ENCODE measurements around the gene SOS2. TPM values are rescaled to one million over a fixed set of nuclear protein-coding genes. Genes with fewer than 3 reads are reported as not detected.
A peak's percentile ranks its signal among the peaks of the same experiment; 100 is the strongest.

Gene SOS2
- polyA plus RNA-seq, 1 donor = 26.3 TPM

DNA sequence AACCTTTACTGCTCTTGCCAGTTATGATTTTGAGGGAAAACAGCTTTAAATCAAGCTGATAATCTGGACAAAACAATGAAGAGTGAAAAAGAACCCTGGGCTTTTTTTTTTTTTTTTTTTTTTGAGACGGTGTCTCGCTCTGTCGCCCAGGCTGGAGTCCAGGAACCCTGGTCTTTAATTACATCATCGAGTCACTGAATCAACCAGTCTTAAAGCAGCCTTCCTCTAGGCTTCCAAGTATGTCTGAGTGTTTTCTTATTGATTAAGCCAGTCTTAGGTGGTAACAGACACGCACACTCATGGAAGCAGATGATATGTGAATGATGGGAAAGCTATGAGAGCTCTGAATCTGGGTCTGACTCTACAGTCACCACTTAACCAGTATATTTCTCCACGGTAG is 109.1 kb downstream of the SOS2 start:
- DNase-seq = no peak
- H3K36me3 ChIP-seq (ENCODE audit: control insufficient read depth, insufficient read depth, low read length) = peaks cover 21% of the 10 kb centered on the region
- no peak overlapping the region for H3K4me3 ChIP-seq (ENCODE audit: low read length)
- H3K27ac ChIP-seq (ENCODE audit: low read length) = no peak overlapping the region
- H3K27me3 ChIP-seq (ENCODE audit: control insufficient read depth, insufficient read depth, low read length) = no peaks in the 10 kb centered on the region
- no peaks in the 10 kb centered on the region for H3K9me3 ChIP-seq (ENCODE audit: control insufficient read depth, low read depth, low read length)
- no peaks in the 10 kb centered on the region for H3K4me1 ChIP-seq (ENCODE audit: control insufficient read depth, insufficient read depth, low read length)
- WGBS (ENCODE audit: insufficient coverage, low lambda C conversion rate) = 67% methylated on average over 1 of the region's 6 CpGs

DNA sequence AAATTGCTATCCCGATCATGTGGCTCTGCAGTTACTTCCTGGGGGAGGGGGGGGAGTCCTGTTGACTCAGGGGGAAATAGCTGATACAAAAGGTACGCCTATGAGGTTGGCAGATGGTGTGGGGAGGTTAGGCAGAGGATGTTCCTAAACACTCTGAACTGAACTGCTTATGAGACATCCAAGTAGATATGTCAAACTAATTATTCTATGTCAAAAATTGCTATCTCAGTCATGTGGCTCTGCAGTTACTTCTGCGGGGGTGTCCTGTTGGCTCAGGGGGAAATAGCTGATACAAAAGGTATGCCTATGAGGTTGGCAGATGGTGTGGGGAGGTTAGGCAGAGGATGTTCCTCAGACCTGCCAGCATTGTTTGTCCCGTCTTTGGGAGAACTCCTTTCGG is 109.9 kb downstream of the SOS2 start:
- Histone ChIP-seq H3K4me3 (ENCODE audit: low read length) (no peak overlapping the region), H3K4me1 (ENCODE audit: control insufficient read depth, insufficient read depth, low read length) (peaks cover 4% of the 10 kb centered on the region), H3K36me3 (ENCODE audit: control insufficient read depth, insufficient read depth, low read length) (peaks cover 21% of the 10 kb centered on the region), H3K9me3 (ENCODE audit: control insufficient read depth, low read depth, low read length) (no peaks in the 10 kb centered on the region), H3K27me3 (ENCODE audit: control insufficient read depth, insufficient read depth, low read length) (no peaks in the 10 kb centered on the region), H3K27ac (ENCODE audit: low read length) (no peak overlapping the region)
- no CpG with 5 or more reads among the region's 5 CpGs for WGBS (ENCODE audit: insufficient coverage, low lambda C conversion rate)
- DNase-seq = no peak

DNA sequence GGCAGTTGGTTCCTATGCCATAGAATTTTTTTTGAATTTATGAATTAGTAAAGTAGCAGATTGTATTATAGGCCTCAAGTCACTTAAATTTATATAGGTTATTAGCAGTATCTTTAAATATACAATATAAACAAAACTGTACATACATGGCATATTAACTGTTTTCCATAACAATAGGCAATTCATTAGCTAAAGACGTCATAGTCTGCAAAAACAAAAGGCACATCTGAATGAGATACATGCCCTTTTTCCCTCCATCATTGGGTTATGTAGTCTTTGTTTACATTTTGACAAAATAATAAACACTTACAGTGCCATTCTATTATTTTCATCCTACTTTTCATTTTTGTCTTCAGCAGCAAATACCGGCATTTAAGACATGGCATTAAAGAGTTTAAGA is 113.9 kb downstream of the SOS2 start:
- H3K4me3 ChIP-seq (ENCODE audit: low read length) = no peak overlapping the region
- DNase-seq = no peak
- H3K27me3 ChIP-seq (ENCODE audit: control insufficient read depth, insufficient read depth, low read length) = no peaks in the 10 kb centered on the region
- H3K27ac ChIP-seq (ENCODE audit: low read length) = no peak overlapping the region
- H3K36me3 ChIP-seq (ENCODE audit: control insufficient read depth, insufficient read depth, low read length) = peaks cover 20% of the 10 kb centered on the region
- H3K9me3 ChIP-seq (ENCODE audit: control insufficient read depth, low read depth, low read length) = no peaks in the 10 kb centered on the region
- H3K4me1 ChIP-seq (ENCODE audit: control insufficient read depth, insufficient read depth, low read length) = peaks cover 4% of the 10 kb centered on the region
- WGBS (ENCODE audit: insufficient coverage, low lambda C conversion rate) = 100% methylated on average over 1 of the region's 2 CpGs

DNA sequence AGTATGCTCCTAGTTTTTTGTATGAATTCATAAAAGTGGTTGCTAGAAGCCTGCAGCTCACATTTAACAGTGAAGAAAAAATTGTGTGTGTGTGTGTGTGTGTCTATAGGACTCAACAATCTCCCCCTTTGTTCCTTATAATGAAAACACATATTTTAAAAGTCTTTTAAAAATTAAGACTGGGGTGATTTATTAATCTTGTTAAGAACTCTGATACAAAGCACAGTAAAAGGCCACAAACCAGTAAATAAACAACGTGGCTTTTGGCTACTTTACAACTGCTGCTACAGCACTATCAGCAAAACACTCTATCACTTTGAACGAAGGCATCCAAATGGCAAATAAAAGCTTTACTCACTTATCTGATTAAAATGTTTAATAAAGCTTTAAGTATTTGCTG is 114.4 kb downstream of the SOS2 start:
- no peak for DNase-seq
- WGBS (ENCODE audit: insufficient coverage, low lambda C conversion rate) = no CpG with 5 or more reads among the region's 2 CpGs

DNA sequence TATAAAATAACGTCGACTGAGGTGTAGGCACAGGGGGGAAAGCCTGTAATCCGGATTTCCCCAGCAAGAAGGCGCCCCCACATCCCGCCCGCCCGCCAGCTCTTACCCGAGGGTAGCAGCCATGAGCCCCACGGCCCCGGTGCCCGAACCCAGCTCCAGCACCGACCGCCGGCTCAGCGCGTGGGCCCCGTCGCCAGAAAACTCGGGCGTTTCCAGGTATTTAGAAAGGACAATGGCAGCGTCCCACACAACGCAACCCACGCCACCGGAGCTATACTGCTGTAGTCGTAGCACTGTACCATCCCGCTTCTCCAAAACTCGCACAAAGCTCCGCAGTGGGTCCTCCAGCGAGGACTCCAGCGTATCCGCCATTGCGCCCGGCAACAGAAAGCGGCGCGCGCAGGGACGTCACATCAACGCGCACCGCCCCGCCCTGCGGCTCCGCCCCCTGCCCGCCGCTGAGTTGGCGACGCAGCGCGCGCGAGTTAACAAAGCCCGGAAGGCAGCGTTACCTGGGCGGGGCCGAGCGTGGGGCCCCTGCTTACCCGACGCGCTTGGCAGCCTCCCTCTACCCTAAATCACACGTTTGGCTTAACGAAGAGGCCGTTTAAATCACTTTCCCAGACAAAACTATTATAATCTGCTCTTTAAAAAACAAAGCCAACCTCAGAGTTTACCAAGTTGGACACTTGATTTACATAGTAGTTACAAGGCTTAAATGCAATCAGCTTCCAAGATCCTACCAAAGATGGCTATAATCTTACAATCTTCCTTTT is 115.0 kb downstream of the SOS2 start, which contains the start of gene VCPKMT:
Gene VCPKMT, minus strand, starts transcription at position 392 of the 776 bp plus-strand sequence. Its CDS starts 20 bp downstream, at position 372.
- Histone ChIP-seq H3K27me3 (ENCODE audit: control insufficient read depth, insufficient read depth, low read length) (no peaks in the 10 kb centered on the region), H3K36me3 (ENCODE audit: control insufficient read depth, insufficient read depth, low read length) (peaks cover 19% of the 10 kb centered on the region), H3K27ac (ENCODE audit: low read length) (peak within 1 kb of the TSS; percentile 88), H3K4me3 (ENCODE audit: low read length) (peak within 1 kb of the TSS; percentile 75), H3K4me1 (ENCODE audit: control insufficient read depth, insufficient read depth, low read length) (peaks cover 4% of the 10 kb centered on the region), H3K9me3 (ENCODE audit: control insufficient read depth, low read depth, low read length) (no peaks in the 10 kb centered on the region)
- peak; percentile 94 to 96 for DNase-seq
- no CpG with 5 or more reads among the region's 63 CpGs for WGBS (ENCODE audit: insufficient coverage, low lambda C conversion rate)

More for the DNA sequence above, 114.4 kb downstream of the SOS2 start:
- Histone ChIP-seq H3K4me1 (ENCODE audit: control insufficient read depth, insufficient read depth, low read length) (peaks cover 4% of the 10 kb centered on the region), H3K27me3 (ENCODE audit: control insufficient read depth, insufficient read depth, low read length) (no peaks in the 10 kb centered on the region), H3K9me3 (ENCODE audit: control insufficient read depth, low read depth, low read length) (no peaks in the 10 kb centered on the region), H3K36me3 (ENCODE audit: control insufficient read depth, insufficient read depth, low read length) (peaks cover 18% of the 10 kb centered on the region), H3K4me3 (ENCODE audit: low read length) (peak overlapping the region; percentile 75), H3K27ac (ENCODE audit: low read length) (peak overlapping the region; percentile 88)

DNA sequence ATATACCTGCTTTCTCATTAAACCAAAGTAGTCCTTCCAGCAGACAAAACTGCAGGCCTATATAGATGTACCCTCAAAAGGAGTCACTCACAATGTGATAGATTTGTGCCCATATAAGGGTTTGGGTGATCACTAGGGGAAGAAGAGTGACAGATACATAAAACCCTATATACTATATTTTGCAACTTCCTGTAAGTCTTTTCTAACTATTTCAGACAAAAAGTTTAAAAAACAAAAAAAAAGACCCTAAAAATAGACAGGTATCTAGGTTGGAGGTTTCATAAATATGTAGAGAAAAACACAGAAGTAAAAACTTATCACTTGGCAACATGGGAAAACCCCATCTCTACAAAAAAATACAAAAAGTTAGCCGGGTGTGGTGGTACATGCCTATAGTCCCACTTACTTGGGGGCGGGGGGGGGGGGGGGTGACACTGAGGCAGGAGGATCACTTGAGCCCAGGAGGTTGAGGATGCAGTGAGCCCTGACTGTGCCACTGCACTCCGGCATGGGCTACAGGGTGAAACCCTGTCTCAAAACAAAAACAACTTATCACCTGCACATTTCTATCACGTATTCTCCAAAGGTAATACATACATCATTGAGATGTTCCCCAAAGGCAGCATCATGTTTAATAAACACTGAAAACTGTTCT is 117.9 kb downstream of the SOS2 start:
- Histone ChIP-seq H3K27me3 (ENCODE audit: control insufficient read depth, insufficient read depth, low read length) (no peaks in the 10 kb centered on the region), H3K27ac (ENCODE audit: low read length) (no peak overlapping the region), H3K4me3 (ENCODE audit: low read length) (no peak overlapping the region), H3K36me3 (ENCODE audit: control insufficient read depth, insufficient read depth, low read length) (peaks cover 29% of the 10 kb centered on the region), H3K9me3 (ENCODE audit: control insufficient read depth, low read depth, low read length) (no peaks in the 10 kb centered on the region), H3K4me1 (ENCODE audit: control insufficient read depth, insufficient read depth, low read length) (peaks cover 4% of the 10 kb centered on the region)
- DNase-seq = no peak
- WGBS (ENCODE audit: insufficient coverage, low lambda C conversion rate) = no CpG with 5 or more reads among the region's 4 CpGs

DNA sequence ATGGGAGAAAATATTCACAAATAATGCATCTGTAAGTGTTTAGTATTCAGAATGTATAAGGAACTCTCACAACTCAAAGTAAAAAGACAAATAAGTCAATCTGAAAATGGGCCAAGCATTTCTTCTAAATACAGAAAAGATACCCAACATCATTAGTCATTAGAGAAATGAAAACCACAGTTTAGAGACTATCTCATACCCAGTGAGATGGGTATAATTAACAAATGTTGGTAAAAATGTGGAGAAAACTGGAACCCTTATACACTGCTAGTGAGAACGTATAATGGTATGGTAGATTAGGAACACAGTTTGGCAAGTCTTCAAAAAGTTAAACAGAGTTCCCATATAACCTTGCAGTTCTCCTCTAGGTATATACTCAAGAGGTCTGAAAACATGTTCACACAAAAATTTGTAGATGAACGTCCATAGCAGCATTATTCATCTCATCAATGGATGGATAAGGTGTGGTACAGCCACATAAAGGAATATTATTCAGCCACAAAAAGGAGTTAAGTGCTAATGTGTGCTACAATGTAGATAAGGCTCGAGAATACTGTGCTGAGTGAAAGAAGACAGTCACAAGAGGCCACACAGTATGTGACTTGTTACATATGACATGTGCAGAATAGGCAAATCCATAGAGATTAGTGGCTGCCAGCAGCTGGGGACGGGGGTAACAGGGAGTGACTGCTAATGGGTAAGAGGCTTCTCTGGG is 120.9 kb downstream of the SOS2 start:
- H3K27me3 ChIP-seq (ENCODE audit: control insufficient read depth, insufficient read depth, low read length) = no peaks in the 10 kb centered on the region
- DNase-seq = no peak
- H3K36me3 ChIP-seq (ENCODE audit: control insufficient read depth, insufficient read depth, low read length) = peaks cover 30% of the 10 kb centered on the region
- H3K4me1 ChIP-seq (ENCODE audit: control insufficient read depth, insufficient read depth, low read length) = no peaks in the 10 kb centered on the region
- H3K4me3 ChIP-seq (ENCODE audit: low read length) = no peak overlapping the region
- no peak overlapping the region for H3K27ac ChIP-seq (ENCODE audit: low read length)
- no peaks in the 10 kb centered on the region for H3K9me3 ChIP-seq (ENCODE audit: control insufficient read depth, low read depth, low read length)
- WGBS (ENCODE audit: insufficient coverage, low lambda C conversion rate) = 100% methylated on average over 1 of the region's 4 CpGs

DNA sequence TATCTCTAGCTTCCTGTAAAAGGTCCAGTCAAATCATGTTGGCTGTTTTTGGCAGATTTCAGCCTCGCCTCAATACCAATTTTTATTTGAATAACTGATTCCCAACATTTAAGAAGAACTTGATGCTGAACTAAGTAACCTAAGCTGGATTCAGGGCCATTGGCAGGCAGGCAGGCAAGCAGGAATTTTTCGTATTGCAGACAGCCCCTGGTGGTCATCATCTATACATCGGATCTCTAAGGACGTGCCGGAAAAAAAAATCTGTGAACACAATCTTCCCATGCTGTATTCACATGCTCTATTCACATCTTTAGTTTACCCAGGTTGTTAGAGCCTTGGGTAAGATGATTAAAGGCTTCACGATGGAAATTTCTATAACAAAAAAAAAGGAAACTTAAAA is 122.0 kb downstream of the SOS2 start:
- Histone ChIP-seq H3K9me3 (ENCODE audit: control insufficient read depth, low read depth, low read length) (no peaks in the 10 kb centered on the region), H3K27me3 (ENCODE audit: control insufficient read depth, insufficient read depth, low read length) (no peaks in the 10 kb centered on the region), H3K4me1 (ENCODE audit: control insufficient read depth, insufficient read depth, low read length) (no peaks in the 10 kb centered on the region), H3K4me3 (ENCODE audit: low read length) (no peak overlapping the region), H3K27ac (ENCODE audit: low read length) (no peak overlapping the region), H3K36me3 (ENCODE audit: control insufficient read depth, insufficient read depth, low read length) (peaks cover 26% of the 10 kb centered on the region)
- 100% methylated on average over 1 of the region's 6 CpGs for WGBS (ENCODE audit: insufficient coverage, low lambda C conversion rate)
- no peak for DNase-seq

DNA sequence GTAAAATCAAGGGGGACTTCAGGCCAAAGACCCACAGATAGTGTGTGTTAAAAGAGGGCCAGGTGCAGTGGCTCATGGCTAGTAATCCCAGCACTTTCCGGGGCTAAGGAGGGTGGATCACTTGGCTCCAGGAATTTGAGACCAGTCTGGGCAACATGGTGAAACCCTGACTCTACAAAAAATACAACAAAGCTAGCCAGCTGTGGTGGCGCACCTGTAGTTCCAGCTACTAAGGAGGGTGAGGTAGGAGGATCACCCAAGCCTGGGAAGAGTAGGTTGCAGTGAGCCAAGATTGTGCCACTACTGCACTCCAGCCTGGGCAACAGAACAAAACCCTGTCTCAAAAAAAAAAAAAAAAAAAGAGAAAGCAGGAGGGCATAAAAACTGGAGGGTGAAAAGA is 123.5 kb downstream of the SOS2 start:
- H3K4me1 ChIP-seq (ENCODE audit: control insufficient read depth, insufficient read depth, low read length) = no peaks in the 10 kb centered on the region
- peaks cover 21% of the 10 kb centered on the region for H3K36me3 ChIP-seq (ENCODE audit: control insufficient read depth, insufficient read depth, low read length)
- no peak overlapping the region for H3K27ac ChIP-seq (ENCODE audit: low read length)
- no peaks in the 10 kb centered on the region for H3K27me3 ChIP-seq (ENCODE audit: control insufficient read depth, insufficient read depth, low read length)
- H3K9me3 ChIP-seq (ENCODE audit: control insufficient read depth, low read depth, low read length) = no peaks in the 10 kb centered on the region
- no peak for DNase-seq
- WGBS (ENCODE audit: insufficient coverage, low lambda C conversion rate) = no CpG with 5 or more reads among the region's 2 CpGs
- H3K4me3 ChIP-seq (ENCODE audit: low read length) = no peak overlapping the region

DNA sequence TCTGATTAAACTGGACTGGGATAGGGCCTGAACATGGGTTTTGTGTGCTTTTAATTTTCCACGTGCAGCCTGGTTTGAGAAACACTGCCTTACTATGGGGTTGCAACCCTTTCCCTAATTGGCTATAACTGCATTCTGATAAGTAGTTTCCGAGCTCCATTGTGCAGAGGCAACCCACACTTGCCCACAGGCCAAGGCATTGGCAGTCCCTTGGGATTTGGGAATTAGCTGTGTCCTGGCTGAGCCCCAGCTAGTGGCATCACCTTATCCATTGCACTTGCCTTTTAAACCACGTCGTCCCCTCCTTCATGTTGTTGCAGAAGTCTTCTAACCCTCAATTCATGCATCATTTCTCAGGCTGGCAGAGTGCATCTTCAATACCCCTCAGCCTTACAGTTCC is 125.2 kb downstream of the SOS2 start:
- peaks cover 2% of the 10 kb centered on the region for H3K4me1 ChIP-seq (ENCODE audit: control insufficient read depth, insufficient read depth, low read length)
- no peaks in the 10 kb centered on the region for H3K27me3 ChIP-seq (ENCODE audit: control insufficient read depth, insufficient read depth, low read length)
- DNase-seq = no peak
- H3K9me3 ChIP-seq (ENCODE audit: control insufficient read depth, low read depth, low read length) = no peaks in the 10 kb centered on the region
- H3K4me3 ChIP-seq (ENCODE audit: low read length) = no peak overlapping the region
- no CpG with 5 or more reads among the region's 4 CpGs for WGBS (ENCODE audit: insufficient coverage, low lambda C conversion rate)
- H3K27ac ChIP-seq (ENCODE audit: low read length) = no peak overlapping the region
- peaks cover 15% of the 10 kb centered on the region for H3K36me3 ChIP-seq (ENCODE audit: control insufficient read depth, insufficient read depth, low read length)

Data from large intestine (tissue), 3 donors.